Cardiac muscle cell (in vitro differentiated cells and primary cell): ENCODE results near the gene RGSL1. TPM values are rescaled to one million over a fixed set of nuclear protein-coding genes. Genes with fewer than 3 reads are reported as not detected.

Experiments
- DNase-seq, 2 donors: peaks; one replicate each; pipeline versions ENCODE4 v3.0.0 to v3.0.0-alpha.2; 2010 to 2017; ENCODE audit warnings: low read depth in 1 of 2, low spot score in 1 of 2
- H3K27ac ChIP-seq: fragments of 200-600 bp; sonication (generic); 2 replicates; pipeline ENCODE4 v1.5.1; 2016
- H3K27me3 ChIP-seq: fragments of 200-600 bp; sonication (generic); 2 replicates; pipeline ENCODE4 v1.6.0; 2016; ENCODE audit warnings: control low read depth
- H3K36me3 ChIP-seq: fragments of 200-600 bp; sonication (generic); 2 replicates; pipeline ENCODE4 v1.5.1; 2016; ENCODE audit warnings: control low read depth
- H3K4me1 ChIP-seq: fragments of 200-600 bp; sonication (generic); 2 replicates; pipeline ENCODE4 v1.8.1; 2017; ENCODE audit warnings: low read depth, mild to moderate bottlenecking, mixed run types
- H3K4me3 ChIP-seq: fragments of 200-600 bp; sonication (generic); 2 replicates; pipeline ENCODE4 v1.5.1; 2016; ENCODE audit warnings: mild to moderate bottlenecking
- H3K9me3 ChIP-seq: fragments of 200-600 bp; sonication (generic); 2 replicates; pipeline ENCODE4 v1.5.1; 2017; ENCODE audit warnings: low read depth, mild to moderate bottlenecking, control low read depth
- CTCF ChIP-seq: IDR thresholded peaks from 2 replicates; pipeline ENCODE4 v1.5.1; 2012; ENCODE audit warnings: low read depth, mild to moderate bottlenecking, low read length
- polyA plus RNA-seq: library from polyadenylated mRNA; unstranded; fragments of >200 nt; fragmentation: Nextera tagmentation; extraction: Ambion mirVana; gene quantifications from 2 replicates; pipeline ENCODE4 v1.2.1, GENCODE V29; 2016
- total RNA-seq: library from RNA; depleted of rRNA; stranded (reverse); fragments of >200 nt; gene quantifications from 2 replicates; pipeline ENCODE4 v1.2.3, GENCODE V29; 2016

Gene RGSL1
- total and polyA plus RNA-seq, 2 experiments from 2014 or later = not detected

GRCh38 chr1:182580736-182581135 lies 130.8 kb downstream of the RGSL1 start:
- Histone ChIP-seq H3K4me1 (no peaks in the 10 kb centered on the region), H3K9me3 (no peaks in the 10 kb centered on the region), H3K27ac (no peak overlapping the region), H3K4me3 (no peak overlapping the region), H3K27me3 (no peaks in the 10 kb centered on the region), H3K36me3 (no peaks in the 10 kb centered on the region)
- DNase-seq = no peak
- no peak for TF ChIP-seq CTCF

DNA sequence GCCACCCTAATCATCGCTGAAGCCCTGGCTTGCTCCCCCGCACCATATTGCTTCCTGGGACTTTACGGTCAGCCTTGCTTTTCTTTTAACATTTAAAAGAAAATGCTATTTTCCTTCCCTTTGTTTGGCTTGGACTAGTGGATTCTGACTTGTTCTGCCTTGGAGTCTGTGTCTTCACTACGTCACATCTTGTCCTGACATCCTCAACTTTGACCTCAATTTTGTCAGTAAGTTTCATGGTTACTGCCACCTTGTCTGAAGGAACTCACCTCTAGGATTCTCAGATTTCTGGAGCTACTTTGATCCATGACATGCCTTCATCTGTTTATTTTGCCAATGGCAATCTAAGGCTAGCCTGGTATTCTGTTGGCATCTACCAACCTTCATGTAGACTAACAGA lies 134.8 kb downstream of the RGSL1 start:
- Histone ChIP-seq H3K4me3 (no peak overlapping the region), H3K27ac (no peak overlapping the region), H3K4me1 (no peaks in the 10 kb centered on the region), H3K27me3 (no peaks in the 10 kb centered on the region), H3K36me3 (no peaks in the 10 kb centered on the region), H3K9me3 (no peaks in the 10 kb centered on the region)
- DNase-seq = no peak
- TF ChIP-seq CTCF = no peak

DNA sequence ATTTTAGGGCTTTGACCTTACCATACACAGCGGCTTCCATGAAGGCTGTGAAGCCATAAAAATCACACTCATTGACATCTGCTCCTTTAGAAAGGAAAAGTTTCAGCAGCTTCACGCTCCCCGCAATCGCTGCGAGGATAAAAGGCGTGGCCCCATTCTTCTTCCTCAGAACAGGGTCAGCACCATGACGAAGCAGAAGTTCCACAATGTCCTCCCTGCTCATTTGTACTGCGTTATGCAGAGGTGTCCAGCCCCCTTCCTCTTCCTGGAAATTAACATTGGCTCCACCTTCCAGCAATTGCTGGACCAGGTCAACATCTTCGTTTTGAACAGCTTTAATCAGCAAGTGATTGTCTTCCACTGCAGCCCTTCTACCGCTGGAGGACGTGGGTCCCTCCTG lies 136.4 kb downstream of the RGSL1 start:
- no peaks in the 10 kb centered on the region for H3K9me3 ChIP-seq
- no peaks in the 10 kb centered on the region for H3K36me3 ChIP-seq
- H3K4me3 ChIP-seq = no peak overlapping the region
- H3K27ac ChIP-seq = no peak overlapping the region
- DNase-seq = no peak
- TF ChIP-seq CTCF = no peak
- H3K27me3 ChIP-seq = no peaks in the 10 kb centered on the region
- no peaks in the 10 kb centered on the region for H3K4me1 ChIP-seq

- DNase-seq = no peak
- no peak for TF ChIP-seq CTCF
These were observed 137.1 kb downstream of the RGSL1 start for GRCh38 chr1:182587093-182587492.

DNA sequence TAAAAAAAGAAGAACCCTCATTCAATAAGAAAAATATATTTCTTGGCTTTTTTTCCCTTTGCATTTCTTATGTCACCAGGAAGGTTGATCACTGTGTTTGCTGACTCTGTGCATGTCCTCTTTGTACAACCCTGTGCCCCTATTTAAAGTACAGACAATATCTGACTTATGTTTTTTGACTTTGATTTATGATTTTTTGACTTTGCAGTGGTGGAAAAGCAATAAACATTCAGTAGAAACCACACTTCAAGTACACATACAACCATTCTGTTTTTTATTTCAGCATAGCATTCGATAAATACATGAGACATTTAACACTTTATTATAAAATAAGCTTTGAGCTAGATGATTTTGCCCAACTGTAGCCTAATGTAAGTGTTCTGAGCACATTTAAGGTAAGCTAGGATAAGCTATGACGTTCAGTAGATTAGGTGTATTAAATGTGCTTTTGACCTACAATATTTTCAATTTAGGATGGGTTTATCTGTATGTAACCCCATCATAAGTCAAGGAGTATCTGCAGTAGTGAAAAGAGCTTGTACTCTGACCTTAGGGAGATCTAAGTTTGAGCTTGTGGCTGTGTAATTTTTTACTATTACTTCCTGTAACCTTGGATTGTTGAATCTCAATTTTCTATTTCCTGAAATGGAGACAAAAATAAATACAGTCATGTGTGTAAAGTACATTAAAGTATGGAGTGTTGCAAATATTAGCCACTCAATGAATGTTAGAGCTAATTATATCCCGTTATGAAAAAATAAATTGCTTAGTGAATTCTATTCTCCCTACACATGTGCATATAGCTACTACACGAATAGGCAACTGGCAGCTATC lies 137.9 kb downstream of the RGSL1 start:
- TF ChIP-seq CTCF = no peak
- Histone ChIP-seq H3K36me3 (no peaks in the 10 kb centered on the region), H3K4me3 (peak overlapping the region; percentile 37), H3K27me3 (no peaks in the 10 kb centered on the region), H3K9me3 (no peaks in the 10 kb centered on the region), H3K4me1 (no peaks in the 10 kb centered on the region), H3K27ac (no peak overlapping the region)
- DNase-seq = no peak

More at GRCh38 chr1:182587093-182587492, 137.1 kb downstream of the RGSL1 start:
- Histone ChIP-seq H3K9me3 (no peaks in the 10 kb centered on the region), H3K27ac (no peak overlapping the region), H3K36me3 (no peaks in the 10 kb centered on the region), H3K4me3 (no peak overlapping the region), H3K4me1 (no peaks in the 10 kb centered on the region), H3K27me3 (no peaks in the 10 kb centered on the region)
